Mucosa of descending colon (tissue), 3 donors: Measurements from ENCODE around the gene CDC37L1. TPM values are rescaled to one million over a fixed set of nuclear protein-coding genes. Genes with fewer than 3 reads are reported as not detected.

Experiments used
- ATAC-seq: fragments of 200-7000 bp; cut with Tn5 transposase; one replicate; pipeline ENCODE4 v1.9.1; 2020; ENCODE audit warnings: mild to moderate bottlenecking, moderate library complexity
- DNase-seq, 3 donors: peaks; one replicate each; pipeline ENCODE4 v3.0.0-alpha.2; 2020
- H3K36me3 ChIP-seq: fragments of 200-600 bp; one replicate; pipeline ENCODE4 v1.8.0; 2021; ENCODE audit warnings: low read depth, mild to moderate bottlenecking
- H3K4me1 ChIP-seq: fragments of 200-600 bp; one replicate; pipeline ENCODE4 v1.8.0; 2021; ENCODE audit warnings: low read depth, mild to moderate bottlenecking
- H3K4me3 ChIP-seq: fragments of 200-600 bp; one replicate; pipeline ENCODE4 v1.8.0; 2021; ENCODE audit warnings: mild to moderate bottlenecking
- H3K9me3 ChIP-seq: fragments of 200-600 bp; one replicate; pipeline ENCODE4 v1.8.0; 2021; ENCODE audit warnings: mild to moderate bottlenecking
- CTCF ChIP-seq: fragments of 200-600 bp; IDR thresholded peaks from one replicate; pipeline ENCODE4 v1.8.0; 2022; ENCODE audit warnings: antibody characterized with exemption, mild to moderate bottlenecking
- intact Hi-C, 2 donors: fragments of 100-400 bp; cut with DNase I in 1 of 2; cut with micrococcal nuclease in 1 of 2; formaldehyde crosslinking; loops; one replicate each; pipeline versions ENCODE4 v1.11.0 to v1.11.1; 2022; cut with DNase I, micrococcal nuclease
- total RNA-seq, 3 donors: library from RNA; stranded (reverse); fragmentation: NEBNext Ultra II Directional in 2 of 3; extraction: Animal tissue kit (Norgen Biotek cat#: 25700) in 2 of 3; gene quantifications; one replicate each; pipeline versions ENCODE4 v1.2.1 to v1.2.4, GENCODE V29; 2021 to 2023
- donor health status: DM: no; HTN: no; CAD: no; lungs with moderate emphysema.
- donor health status: DM: no; HTN: no; CAD: no.
- donor health status: DM: no; HTN: yes; CAD: no.

Gene CDC37L1
- total RNA-seq, 3 donors from 2014 or later = 11.1 to 27.1 (median 13.9) TPM

GRCh38 chr9:4670591-4670990 is 8.8 kb upstream of the CDC37L1 start:
- no peak for ATAC-seq

GRCh38 chr9:4671737-4672136 is 7.6 kb upstream of the CDC37L1 start:
- Histone ChIP-seq H3K4me1 (no peaks in the 10 kb centered on the region), H3K9me3 (no peaks in the 10 kb centered on the region), H3K4me3 (no peak overlapping the region), H3K36me3 (no peaks in the 10 kb centered on the region)
- no peak for DNase-seq
- TF ChIP-seq CTCF = no peak
- ATAC-seq = no peak
- intact Hi-C loops = no loop called here

More at GRCh38 chr9:4670591-4670990, 8.8 kb upstream of the CDC37L1 start:
- H3K4me3 ChIP-seq = no peak overlapping the region
- DNase-seq = no peak
- no peaks in the 10 kb centered on the region for H3K4me1 ChIP-seq
- TF ChIP-seq CTCF = no peak
- H3K9me3 ChIP-seq = no peaks in the 10 kb centered on the region
- intact Hi-C loops = no loop called here
- no peaks in the 10 kb centered on the region for H3K36me3 ChIP-seq

GRCh38 chr9:4674783-4675182 is 4.6 kb upstream of the CDC37L1 start:
- no peak for DNase-seq
- Histone ChIP-seq H3K9me3 (no peaks in the 10 kb centered on the region), H3K4me3 (no peak overlapping the region), H3K4me1 (peaks cover 12% of the 10 kb centered on the region), H3K36me3 (no peaks in the 10 kb centered on the region)
- no peak for TF ChIP-seq CTCF
- intact Hi-C loops = no loop called here
- ATAC-seq = no peak

- intact Hi-C loops = no loop called here
- no peak overlapping the region for H3K4me3 ChIP-seq
- no peak for DNase-seq
- no peak for ATAC-seq
- H3K4me1 ChIP-seq = peaks cover 22% of the 10 kb centered on the region
- no peak for TF ChIP-seq CTCF
- H3K36me3 ChIP-seq = no peaks in the 10 kb centered on the region
- H3K9me3 ChIP-seq = no peaks in the 10 kb centered on the region
Measured at GRCh38 chr9:4677392-4677791, 2.0 kb upstream of the CDC37L1 start.

GRCh38 chr9:4678679-4679267 is 596 bp upstream of the CDC37L1 start:
- intact Hi-C loops = no loop called here
- H3K9me3 ChIP-seq = no peaks in the 10 kb centered on the region
- no peak for TF ChIP-seq CTCF
- no peaks in the 10 kb centered on the region for H3K36me3 ChIP-seq
- peaks cover 22% of the 10 kb centered on the region for H3K4me1 ChIP-seq
- peak; percentile 20 for ATAC-seq
- H3K4me3 ChIP-seq = peak overlapping the region; percentile 50
- peak in 1 of 3 donors; percentile 34 for DNase-seq

GRCh38 chr9:4680173-4680525 is 780 bp downstream of the CDC37L1 start:
- no peak for TF ChIP-seq CTCF
- no peak for ATAC-seq
- DNase-seq = no peak
- Histone ChIP-seq H3K36me3 (no peaks in the 10 kb centered on the region), H3K9me3 (no peaks in the 10 kb centered on the region), H3K4me3 (peak overlapping the region; percentile 50), H3K4me1 (peaks cover 27% of the 10 kb centered on the region)
- intact Hi-C loops = no loop called here
